GM21447 (cell line): ENCODE measurements around the gene UBE2QL1.

Experiments
- ATAC-seq: cut with Tn5 transposase; IDR thresholded peaks from one replicate; pipeline ENCODE4 v1.9.1; 2021; ENCODE audit not compliant: unreplicated experiment

The UBE2QL1 gene

GRCh38 chr5:6427694-6428093 is 21.0 kb upstream of the UBE2QL1 start:
- ATAC-seq = no peak

DNA sequence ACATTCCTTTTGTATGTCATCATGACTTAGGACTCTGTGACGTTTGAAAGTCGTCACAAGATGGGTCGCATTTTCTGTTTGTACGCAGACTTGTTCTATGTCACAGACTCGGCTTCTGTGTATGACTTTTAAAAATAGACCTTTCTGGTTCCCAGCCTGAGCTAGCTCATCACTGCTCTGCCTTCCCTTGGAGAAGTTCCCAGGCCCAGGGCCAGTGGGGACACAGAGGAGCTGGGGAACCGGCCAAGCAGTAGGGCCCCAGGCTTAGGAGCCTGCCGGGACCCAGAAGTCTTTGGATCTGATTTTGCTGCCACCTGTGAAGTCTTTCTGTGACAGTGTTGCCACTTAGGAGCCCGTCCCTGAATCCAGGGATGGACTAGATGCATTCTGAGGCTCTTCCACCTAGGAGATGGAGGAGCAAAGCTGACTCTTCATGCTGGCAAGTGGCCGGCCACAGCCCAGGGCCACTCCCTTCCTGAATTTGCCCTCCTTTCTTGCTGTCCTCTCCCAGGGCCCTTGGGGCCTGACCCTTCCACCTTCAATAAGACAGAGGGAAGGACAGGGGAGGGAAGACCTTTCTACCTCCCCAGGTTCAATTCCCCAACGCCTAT is 18.1 kb upstream of the UBE2QL1 start:
- ATAC-seq = no peak

- ATAC-seq = no peak
Observed at GRCh38 chr5:6431214-6432195, 17.2 kb upstream of the UBE2QL1 start.

DNA sequence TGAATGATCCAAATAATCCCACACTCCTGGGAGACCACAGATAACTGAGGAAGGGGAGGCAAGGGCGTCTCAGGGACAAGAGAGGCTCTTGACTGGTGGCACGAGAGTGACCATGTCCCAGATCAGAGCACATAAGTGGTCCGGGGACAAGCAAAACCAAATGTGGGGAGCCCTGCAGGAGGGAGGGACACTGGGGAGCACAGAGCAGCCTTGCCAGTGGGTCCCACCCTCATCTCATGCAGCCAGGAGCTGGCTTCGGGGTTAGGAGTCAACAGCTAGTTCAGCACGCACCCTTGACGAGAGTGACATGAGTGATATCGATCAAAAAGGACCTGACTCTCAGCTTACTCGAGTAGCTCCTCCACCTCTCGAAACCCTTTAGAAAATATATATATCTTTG is 16.5 kb upstream of the UBE2QL1 start:
- no peak for ATAC-seq

- ATAC-seq = no peak
Observed at GRCh38 chr5:6434731-6435130, 13.9 kb upstream of the UBE2QL1 start.

GRCh38 chr5:6435356-6435755 is 13.3 kb upstream of the UBE2QL1 start:
- ATAC-seq = no peak

DNA sequence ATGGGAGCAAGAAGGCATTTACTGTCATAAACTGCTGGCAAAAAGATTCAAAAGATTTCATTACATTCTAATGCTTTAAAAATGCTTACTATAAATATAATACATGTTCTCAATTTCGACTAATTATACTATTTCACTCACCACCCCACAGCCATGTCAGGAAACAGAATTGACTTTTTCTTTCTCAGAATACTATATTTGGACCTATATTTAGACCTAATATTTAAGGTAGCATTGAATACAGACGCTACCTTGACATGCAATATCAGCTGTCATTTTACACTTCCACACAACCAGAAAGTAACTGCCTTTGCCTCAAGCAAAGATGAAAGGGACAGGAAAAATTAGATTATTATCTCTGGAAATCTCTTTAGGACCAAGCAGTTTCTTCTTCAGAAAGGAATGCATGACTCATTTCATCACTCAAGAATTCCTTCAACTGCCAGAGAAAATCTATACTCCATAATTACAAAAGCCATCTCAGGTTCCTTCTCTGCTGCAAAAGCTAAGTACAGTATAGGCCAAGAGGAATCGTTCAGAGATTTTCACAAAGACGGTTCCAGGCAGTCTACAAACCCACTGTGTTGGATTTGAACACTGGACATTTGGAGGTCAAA is 11.8 kb upstream of the UBE2QL1 start:
- ATAC-seq = no peak

DNA sequence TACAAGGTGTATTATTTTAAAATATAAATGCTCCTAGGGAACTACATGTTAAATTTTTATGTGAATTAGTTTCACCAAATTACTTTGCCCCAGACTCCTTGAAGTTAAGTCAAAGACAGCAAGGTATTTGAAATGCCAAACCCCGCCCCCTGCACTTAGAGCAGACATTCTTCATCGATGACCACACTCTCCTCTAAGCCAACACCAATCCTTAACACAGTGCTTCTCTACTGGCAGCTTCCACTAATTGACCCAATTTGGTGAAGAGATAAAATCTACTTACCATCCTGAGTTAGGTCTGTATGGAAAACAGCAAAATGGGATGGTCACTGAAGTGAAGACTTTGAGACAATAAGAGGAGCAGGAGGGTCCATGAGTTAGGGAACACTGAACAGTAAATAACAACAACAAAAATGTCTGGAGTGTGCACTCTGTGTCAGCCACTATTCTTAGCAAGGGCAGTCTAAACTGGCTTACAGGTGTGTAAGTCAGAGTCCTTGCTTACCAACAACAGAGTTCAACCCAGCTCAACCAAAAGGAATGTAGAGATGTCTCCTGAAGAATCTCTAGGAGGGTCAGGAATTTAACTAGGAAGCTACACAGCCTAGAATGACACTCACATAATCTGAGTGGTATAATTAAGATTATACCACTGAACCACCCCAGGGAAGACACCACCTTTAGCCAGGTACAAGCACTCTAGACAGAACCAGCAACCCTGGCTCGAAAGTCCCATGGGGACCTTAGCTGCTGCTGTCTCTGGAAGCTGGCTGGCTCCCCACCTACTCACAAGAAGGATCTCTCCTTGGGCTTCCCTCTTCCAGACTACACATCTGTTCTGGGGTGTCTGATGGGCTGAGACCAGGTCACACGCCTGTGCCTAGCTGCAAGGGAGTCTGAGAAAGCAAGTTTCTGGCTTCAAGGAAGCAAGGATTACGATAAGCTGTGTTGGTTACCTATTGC is 8.8 kb upstream of the UBE2QL1 start:
- no peak for ATAC-seq

DNA sequence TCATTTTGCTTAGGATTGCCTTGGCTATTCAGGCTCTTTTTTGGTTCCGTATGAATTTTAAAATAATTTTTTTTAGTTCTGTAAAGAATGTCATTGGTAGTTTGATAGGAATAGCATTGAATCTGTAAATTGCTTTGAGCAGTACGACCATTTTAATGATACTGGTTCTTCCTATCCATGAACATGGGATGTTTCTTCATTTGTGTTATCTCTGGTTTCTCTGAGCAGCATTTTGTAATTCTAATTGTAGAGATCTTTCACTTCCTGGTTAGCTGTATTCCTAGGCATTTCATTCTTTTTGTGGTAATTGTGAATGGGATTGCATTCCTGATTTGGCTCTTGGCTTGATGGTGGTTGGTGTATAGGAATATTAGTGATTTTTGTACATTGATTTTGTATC is 6.3 kb upstream of the UBE2QL1 start:
- ATAC-seq = no peak

DNA sequence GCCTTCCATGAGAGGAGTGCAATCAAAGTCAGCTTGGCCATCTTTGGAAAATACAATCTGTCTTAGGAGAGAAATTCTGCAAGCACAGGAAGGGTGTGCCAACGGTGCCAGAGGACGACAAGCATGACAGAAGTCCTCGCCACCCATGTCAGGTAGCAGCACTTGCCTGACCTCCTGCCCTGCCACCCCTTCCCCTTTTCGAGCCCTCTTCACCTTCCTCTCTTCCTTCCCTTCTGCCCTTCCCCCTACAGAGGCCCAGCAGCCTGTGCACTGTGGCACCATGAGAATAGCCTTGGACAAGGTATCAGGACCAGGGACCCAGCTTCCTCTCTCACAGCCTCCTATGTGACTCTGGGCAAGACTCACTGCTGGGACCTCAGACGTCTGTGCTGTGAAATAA is 5.3 kb upstream of the UBE2QL1 start:
- no peak for ATAC-seq

DNA sequence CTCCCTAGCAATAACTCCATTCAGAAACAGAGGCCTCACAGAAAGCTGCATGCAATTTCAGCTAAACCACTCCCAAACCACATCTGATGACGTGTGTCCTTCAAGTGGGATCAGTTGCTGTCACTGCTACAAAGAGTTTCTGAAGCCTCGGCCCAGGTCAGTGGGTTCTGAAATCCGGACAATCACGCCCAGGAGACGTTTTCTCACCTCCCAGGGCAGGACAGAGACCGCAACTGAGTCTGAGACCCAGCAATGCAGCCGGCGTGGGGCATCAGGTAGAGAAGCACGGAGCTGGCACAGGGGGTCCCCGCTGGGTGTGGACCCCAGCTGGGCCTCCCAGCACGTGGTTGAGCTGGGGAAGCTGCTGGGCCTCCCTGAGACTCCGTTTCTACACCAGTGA is 2.6 kb upstream of the UBE2QL1 start:
- ATAC-seq = no peak

DNA sequence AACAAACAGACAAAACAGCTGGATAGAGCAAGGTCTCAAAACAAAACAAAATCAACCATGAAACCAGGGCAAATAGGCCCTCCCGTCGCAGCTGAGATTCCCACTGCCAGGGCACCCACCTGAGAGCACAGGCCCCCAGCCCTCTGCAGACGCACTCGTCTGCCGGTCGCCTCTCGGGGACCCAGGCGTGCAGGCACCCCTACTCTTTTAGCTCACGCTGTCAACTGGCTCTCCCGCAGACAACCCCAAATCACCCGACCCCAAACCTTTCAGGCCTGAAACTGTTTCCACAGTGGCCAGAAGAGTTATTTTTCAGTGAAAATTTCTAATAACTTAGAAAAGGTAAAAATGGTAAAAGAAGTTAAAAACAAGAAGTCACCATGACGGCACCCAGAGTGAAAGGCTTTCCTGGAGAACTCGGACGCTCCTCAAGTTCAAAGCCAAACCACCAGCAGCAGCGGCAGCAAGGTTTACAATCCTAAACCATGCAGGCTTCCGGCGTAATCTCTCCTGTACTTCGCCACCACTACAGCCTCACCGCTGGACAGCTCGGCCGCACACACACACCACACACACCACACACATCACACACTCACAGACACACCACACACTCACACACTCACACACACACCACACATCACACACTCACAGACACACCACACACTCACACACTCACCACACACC is 1.9 kb upstream of the UBE2QL1 start:
- ATAC-seq = no peak

- ATAC-seq = no peak
Observed at GRCh38 chr5:6447384-6448140, 1.1 kb upstream of the UBE2QL1 start.

GRCh38 chr5:6448141-6448491 is 543 bp upstream of the UBE2QL1 start:
- no peak for ATAC-seq

GRCh38 chr5:6449465-6450158 is 953 bp downstream of the UBE2QL1 start:
- no peak for ATAC-seq

GRCh38 chr5:6450319-6450833 is 1.7 kb downstream of the UBE2QL1 start:
- ATAC-seq = no peak

DNA sequence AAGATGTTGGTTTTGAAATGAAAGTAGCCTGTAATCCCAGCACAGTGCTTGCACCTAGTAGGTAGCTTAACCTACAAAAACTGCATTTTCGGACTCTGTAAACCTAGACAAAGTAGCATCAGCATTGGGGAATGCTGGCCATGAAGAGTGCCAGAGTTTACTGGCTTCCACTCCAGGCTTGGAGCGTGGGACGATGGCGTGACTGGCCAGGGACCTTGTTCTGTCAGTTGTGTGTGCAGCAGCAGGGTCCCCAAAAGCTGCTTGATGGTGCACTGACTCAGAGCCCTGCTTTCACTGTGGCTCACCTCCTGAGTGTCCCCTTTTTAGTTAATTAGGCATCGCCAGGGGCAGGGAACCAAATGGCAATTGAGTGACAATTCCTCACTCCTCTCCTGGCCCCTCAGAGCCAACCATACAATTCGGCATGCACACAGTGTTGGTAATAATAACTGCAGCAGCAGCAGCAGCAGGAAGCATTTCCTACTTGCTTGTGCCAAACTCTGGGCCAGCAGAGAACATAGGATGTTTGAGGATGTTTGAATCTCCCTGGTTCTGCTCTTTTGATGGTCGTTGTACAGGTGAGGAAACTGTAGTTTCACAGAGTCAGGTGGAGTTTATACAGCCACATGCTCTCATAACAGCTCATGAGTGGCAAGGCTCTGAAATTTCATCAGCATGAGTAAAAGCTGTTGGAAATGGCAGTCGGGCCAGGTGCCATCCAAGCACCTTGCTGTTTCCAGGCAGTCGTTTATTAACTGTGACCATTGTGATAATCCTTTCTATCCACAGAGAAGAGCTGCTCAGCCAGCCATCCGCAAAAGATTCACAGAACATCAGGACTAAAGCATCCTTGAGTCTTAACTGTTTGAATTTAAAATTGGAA is 4.2 kb downstream of the UBE2QL1 start:
- ATAC-seq = no peak
